Spleen (tissue), 11 donors: ENCODE measurements around the gene IPMK. TPM values are rescaled to one million over a fixed set of nuclear protein-coding genes. Genes with fewer than 3 reads are reported as not detected.
"Not testable (repeated sequence)": the region's sequence is repeated elsewhere in the genome, so short reads cannot be mapped to it uniquely, and the experiment has no call there.

ENCODE experiments used
- DNase-seq: peaks from one replicate; pipeline ENCODE4 v3.0.0-alpha.2; 2020
- H3K27ac ChIP-seq, 8 donors: fragments of 200-600 bp; sonication (generic) in 7 of 8; 1 replicate in 4 of 8; 2 replicates in 4 of 8; pipeline versions ENCODE4 v1.5.0 to v1.8.0; 2016 to 2021; ENCODE audit warnings: inconsistent platforms in 4 of 8, mild to moderate bottlenecking in 4 of 8, moderate library complexity in 1 of 8
- H3K27me3 ChIP-seq, 7 donors: fragments of 200-600 bp; sonication (generic) in 6 of 7; replicated peaks in 1 of 7; 1 replicate in 4 of 7; 2 replicates in 3 of 7; pipeline versions ENCODE4 v1.5.0 to v1.8.0; 2016 to 2021; ENCODE audit warnings: inconsistent platforms in 3 of 7, mild to moderate bottlenecking in 1 of 7
- H3K36me3 ChIP-seq, 6 donors: fragments of 200-600 bp; sonication (generic) in 5 of 6; 1 replicate in 4 of 6; 2 replicates in 2 of 6; pipeline versions ENCODE4 v1.5.0 to v1.8.0; 2016 to 2021; ENCODE audit warnings: inconsistent platforms in 2 of 6
- H3K4me1 ChIP-seq, 6 donors: fragments of 200-600 bp; sonication (generic) in 5 of 6; 1 replicate in 3 of 6; 2 replicates in 3 of 6; pipeline versions ENCODE4 v1.5.0 to v1.8.0; 2016 to 2021; ENCODE audit warnings: inconsistent platforms in 3 of 6
- H3K4me3 ChIP-seq, 8 donors: fragments of 200-600 bp; sonication (generic) in 7 of 8; 1 replicate in 4 of 8; 2 replicates in 4 of 8; pipeline versions ENCODE4 v1.5.0 to v1.8.0; 2016 to 2021; ENCODE audit warnings: inconsistent platforms in 4 of 8, mild to moderate bottlenecking in 4 of 8, moderate library complexity in 2 of 8
- H3K9me3 ChIP-seq, 8 donors: fragments of 200-600 bp; sonication (generic) in 7 of 8; 1 replicate in 4 of 8; 2 replicates in 4 of 8; pipeline versions ENCODE4 v1.5.0 to v1.8.0; 2016 to 2021; ENCODE audit warnings: inconsistent platforms in 4 of 8
- POLR2A ChIP-seq, 3 donors: fragments of 450-650 bp; IDR thresholded peaks; one replicate each; pipeline ENCODE4 v1.5.1; 2017; ENCODE audit warnings: antibody characterized with exemption in 3 of 3, mild to moderate bottlenecking in 1 of 3
- POLR2AphosphoS5 ChIP-seq, 3 donors: sonication (generic); formaldehyde crosslinking; IDR thresholded peaks; one replicate each; pipeline ENCODE4 v1.5.1; 2017; ENCODE audit warnings: antibody characterized with exemption in 3 of 3
- WGBS, 5 donors: extraction: QIAGEN DNeasy Blood & Tissue Kit in 3 of 5; methylation state at CpG; one replicate each; pipeline versions ENCODE4 v1.1.5 to v1.1.7; 2013 to 2018; 5-methylcytosine and 5-hydroxymethylcytosine counted together
- intact Hi-C: fragments of 100-400 bp; cut with DNase I; formaldehyde crosslinking; loops from one replicate; pipeline ENCODE4 v1.15.0; 2023; ENCODE audit warnings: low total_unique reads
- polyA plus RNA-seq, 3 donors: library from polyadenylated mRNA; stranded (reverse); fragments of 200-250 nt; gene quantifications; one replicate each; pipeline ENCODE4 v1.2.1, GENCODE V29; 2013
- total RNA-seq, 7 donors: library from RNA; depleted of rRNA in 3 of 7; stranded (reverse); fragments of >200 nt in 3 of 7; fragmentation: NEBNext Ultra II Directional in 4 of 7; extraction: Animal tissue kit (Norgen Biotek cat#: 25700) in 4 of 7; gene quantifications; one replicate each; pipeline versions ENCODE4 v1.1.0 to v1.2.1, GENCODE V29; 2016 to 2021
- TF ChIP-seq, protein P1 (sequence below), 11 experiments: fragments of 200-600 bp in 7 of 11; fragments of 450-650 bp in 4 of 11; sonication (generic) in 4 of 11; IDR thresholded peaks in 8 of 11; conservative IDR thresholded peaks in 3 of 11; 1 replicate in 7 of 11; 2 replicates in 4 of 11; pipeline versions ENCODE4 v1.4.0 to v1.8.0; 2016 to 2021; ENCODE audit warnings: antibody characterized with exemption in 11 of 11, inconsistent platforms in 4 of 11, mild to moderate bottlenecking in 1 of 11
- donor health status: healthy with polysubstance abuse.
- donor health status: DM: no; HTN: no; CAD: no; lungs with moderate emphysema.
- donor health status: DM: no; HTN: no; CAD: no.
- donor health status: Bipolar disorder and iron deficiency.
- donor health status: healthy.
- donor health status: DM: no; HTN: no; CAD: no.
- donor health status: DM: yes; HTN: yes; CAD: no.

IPMK gene
- total and polyA plus RNA-seq, 10 donors: 2.9 to 17.2 (median 13.3) TPM

DNA sequence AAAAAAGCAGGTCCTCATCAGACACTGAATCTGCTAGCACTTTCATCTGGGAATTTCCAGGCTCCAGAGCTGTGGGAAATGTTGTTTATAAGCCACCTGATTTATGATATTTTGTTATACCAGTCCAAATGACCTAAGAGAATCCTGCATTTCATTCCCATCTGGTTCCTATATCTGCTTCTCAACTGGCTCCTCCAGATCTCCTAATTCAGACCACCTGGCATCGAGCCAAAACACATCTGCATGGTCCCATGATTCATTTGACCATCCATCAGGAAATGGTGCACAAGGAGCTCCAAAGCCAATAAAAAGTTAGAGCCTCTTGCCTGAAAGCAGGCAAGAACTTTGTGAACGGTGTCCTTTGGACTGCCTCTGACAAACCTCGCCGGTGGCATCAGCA is 108.9 kb downstream of the IPMK start:
- Histone ChIP-seq H3K27ac (no peak overlapping the region), H3K4me1 (no peaks in the 10 kb centered on the region), H3K27me3 (peaks cover 0 to 8% (median 0%) of the 10 kb centered on the region in 7 donors), H3K4me3 (no peak overlapping the region), H3K36me3 (no peaks in the 10 kb centered on the region), H3K9me3 (no peaks in the 10 kb centered on the region)
- WGBS, 5 donors: 80 to 88% (median 83%) methylated on average over 4 of the region's 4 CpGs
- no peak for DNase-seq
- intact Hi-C loops: no loop called here
- TF ChIP-seq POLR2A (IDR thresholded peaks at IDR 0.05): no peak
- TF ChIP-seq, protein P1, sequence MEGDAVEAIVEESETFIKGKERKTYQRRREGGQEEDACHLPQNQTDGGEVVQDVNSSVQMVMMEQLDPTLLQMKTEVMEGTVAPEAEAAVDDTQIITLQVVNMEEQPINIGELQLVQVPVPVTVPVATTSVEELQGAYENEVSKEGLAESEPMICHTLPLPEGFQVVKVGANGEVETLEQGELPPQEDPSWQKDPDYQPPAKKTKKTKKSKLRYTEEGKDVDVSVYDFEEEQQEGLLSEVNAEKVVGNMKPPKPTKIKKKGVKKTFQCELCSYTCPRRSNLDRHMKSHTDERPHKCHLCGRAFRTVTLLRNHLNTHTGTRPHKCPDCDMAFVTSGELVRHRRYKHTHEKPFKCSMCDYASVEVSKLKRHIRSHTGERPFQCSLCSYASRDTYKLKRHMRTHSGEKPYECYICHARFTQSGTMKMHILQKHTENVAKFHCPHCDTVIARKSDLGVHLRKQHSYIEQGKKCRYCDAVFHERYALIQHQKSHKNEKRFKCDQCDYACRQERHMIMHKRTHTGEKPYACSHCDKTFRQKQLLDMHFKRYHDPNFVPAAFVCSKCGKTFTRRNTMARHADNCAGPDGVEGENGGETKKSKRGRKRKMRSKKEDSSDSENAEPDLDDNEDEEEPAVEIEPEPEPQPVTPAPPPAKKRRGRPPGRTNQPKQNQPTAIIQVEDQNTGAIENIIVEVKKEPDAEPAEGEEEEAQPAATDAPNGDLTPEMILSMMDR (IDR thresholded peaks at IDR 0.05 in 8 of 11, conservative IDR thresholded peaks at IDR 0.05 in 3 of 11): no peak
- no peak for TF ChIP-seq POLR2AphosphoS5 (IDR thresholded peaks at IDR 0.05)

DNA sequence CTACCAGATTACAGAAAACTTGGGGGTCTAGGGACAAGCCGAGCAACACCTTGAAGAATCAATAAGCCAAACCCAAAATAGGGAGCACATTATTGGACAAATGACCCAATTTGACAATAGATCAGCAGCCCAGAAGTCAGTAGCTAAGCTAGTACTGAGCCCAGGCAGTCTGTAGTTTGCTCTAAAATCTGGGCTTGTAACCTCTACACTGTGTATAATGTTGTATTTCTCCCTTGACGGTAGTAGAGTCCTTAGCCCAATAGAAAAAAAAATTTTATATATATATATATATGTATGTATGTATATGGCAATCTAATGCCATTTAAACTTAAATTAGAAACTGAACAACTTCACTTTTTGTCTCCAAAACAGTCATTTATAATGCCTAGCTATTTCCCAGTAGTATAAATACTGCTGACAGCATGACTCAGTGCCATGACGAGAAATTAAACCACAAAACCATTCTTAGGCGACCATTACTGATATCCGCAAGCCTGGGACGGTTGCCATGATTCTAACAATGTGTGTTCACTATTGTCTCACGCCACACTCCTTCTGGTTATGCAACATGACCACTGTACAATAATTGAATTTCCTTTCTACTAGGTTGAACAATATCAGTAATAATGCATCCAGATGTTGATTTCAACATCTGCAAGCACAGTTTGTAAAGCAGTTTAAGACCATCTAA is 110.5 kb downstream of the IPMK start:
- Histone ChIP-seq H3K36me3 (no peaks in the 10 kb centered on the region), H3K9me3 (no peaks in the 10 kb centered on the region), H3K27me3 (peaks cover 0 to 11% (median 0%) of the 10 kb centered on the region in 7 donors), H3K4me3 (no peak overlapping the region), H3K4me1 (no peaks in the 10 kb centered on the region), H3K27ac (no peak overlapping the region)
- DNase-seq: no peak
- intact Hi-C loops: no loop called here
- 31 to 57% (median 49%) methylated on average over 7 of the region's 7 CpGs for WGBS, 5 donors
- TF ChIP-seq POLR2AphosphoS5 (IDR thresholded peaks at IDR 0.05): no peak
- TF ChIP-seq, protein P1 (IDR thresholded peaks at IDR 0.05 in 8 of 11, conservative IDR thresholded peaks at IDR 0.05 in 3 of 11): no peak
- TF ChIP-seq POLR2A (IDR thresholded peaks at IDR 0.05): no peak

DNA sequence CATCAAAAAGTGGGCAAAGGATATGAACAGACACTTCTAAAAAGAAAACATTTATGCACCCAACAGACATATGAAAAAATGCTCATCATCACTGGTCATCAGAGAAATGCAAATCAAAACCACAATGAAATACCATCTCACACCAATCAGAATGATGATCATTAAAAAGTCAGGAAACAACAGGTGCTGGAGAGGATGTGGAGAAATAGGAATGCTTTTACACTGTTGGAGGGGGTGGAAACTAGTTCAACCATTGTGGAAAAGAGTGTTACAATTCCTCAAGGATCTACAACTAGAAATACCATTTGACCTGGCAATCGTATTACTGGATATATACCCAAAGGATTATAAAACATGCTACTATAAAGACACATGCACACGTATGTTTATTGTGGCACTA is 111.8 kb downstream of the IPMK start:
- WGBS, 5 donors: 86 to 96% (median 93%) methylated on average over 2 of the region's 2 CpGs
- H3K4me1 ChIP-seq, H3K27ac ChIP-seq, H3K9me3 ChIP-seq, H3K36me3 ChIP-seq, H3K4me3 ChIP-seq, DNase-seq, intact Hi-C loops: not testable (repeated sequence)
- peaks cover 0 to 11% (median 0%) of the 10 kb centered on the region in 7 donors for H3K27me3 ChIP-seq

DNA sequence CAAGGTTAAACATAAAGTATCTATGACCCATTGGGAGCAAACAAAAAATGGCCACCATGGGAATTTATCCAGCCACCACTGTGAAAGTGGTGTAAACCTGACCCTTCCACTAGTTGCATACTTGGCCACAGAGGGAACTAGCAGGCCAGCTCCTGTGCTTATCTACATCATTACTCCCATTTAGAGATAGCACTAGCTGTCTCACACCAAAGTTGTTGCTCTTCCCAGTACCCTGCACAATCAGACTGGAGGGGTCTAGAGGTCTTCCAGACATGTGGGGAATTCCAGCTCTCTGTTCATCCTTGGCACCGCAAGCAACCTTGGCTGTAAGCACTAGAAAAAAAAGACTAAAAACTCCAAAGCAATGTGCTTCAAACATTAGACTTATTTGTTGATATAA is 113.9 kb downstream of the IPMK start:
- no peaks in the 10 kb centered on the region for H3K4me1 ChIP-seq
- no peak for DNase-seq
- intact Hi-C loops: no loop called here
- no peaks in the 10 kb centered on the region for H3K9me3 ChIP-seq
- H3K4me3 ChIP-seq: no peak overlapping the region
- TF ChIP-seq POLR2A (IDR thresholded peaks at IDR 0.05) (no peak), POLR2AphosphoS5 (IDR thresholded peaks at IDR 0.05) (no peak)
- TF ChIP-seq, protein P1 (IDR thresholded peaks at IDR 0.05 in 8 of 11, conservative IDR thresholded peaks at IDR 0.05 in 3 of 11): no peak
- no peaks in the 10 kb centered on the region for H3K36me3 ChIP-seq
- no peak overlapping the region for H3K27ac ChIP-seq
- 65 to 85% (median 72%) methylated on average over 1 of the region's 1 CpG for WGBS, 5 donors
- H3K27me3 ChIP-seq: peaks cover 0 to 11% (median 0%) of the 10 kb centered on the region in 7 donors
